ENCODE measurements around the gene LRRTM4.

Gene LRRTM4

DNA sequence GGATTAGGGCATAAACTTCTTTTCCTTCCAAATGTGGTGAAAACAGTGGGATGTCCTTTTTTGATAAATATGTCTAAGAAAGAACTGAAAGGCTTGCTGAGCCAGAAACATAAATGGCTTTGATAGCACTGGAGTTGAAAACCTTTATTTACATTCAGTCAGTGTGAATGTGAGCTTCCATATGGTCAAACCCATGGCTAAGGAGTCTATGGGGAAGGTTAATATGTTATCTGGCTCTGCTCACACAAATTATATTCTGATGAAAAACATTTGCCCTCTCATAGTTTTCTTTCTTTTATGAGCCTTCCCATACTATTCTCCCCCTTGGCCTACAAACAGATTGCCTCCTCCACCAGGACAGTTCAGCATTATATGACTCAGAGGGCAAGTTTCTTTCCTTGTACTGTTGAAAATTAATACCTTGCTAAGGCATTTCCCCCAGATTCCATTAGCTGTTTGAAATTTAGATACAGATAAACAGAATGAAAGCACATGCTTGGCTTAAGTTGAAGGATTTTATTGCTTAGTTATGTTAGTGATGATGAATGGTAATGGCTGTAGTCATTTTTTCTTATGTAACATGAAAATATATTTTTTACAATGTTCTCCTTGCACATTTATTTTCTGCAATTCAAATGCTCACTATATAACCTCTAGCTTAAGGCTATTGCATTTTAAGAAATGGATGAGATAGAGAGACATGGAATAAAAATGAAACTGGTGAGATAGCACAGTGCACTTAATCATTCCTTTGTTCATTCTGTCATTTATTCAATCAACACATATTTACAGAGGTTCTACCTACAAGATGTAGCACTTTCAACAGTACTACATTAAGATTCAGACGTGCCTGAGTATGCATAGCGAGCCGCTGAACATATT lies 544.1 kb downstream of the LRRTM4 start:
- DNase-seq, result no peak

DNA sequence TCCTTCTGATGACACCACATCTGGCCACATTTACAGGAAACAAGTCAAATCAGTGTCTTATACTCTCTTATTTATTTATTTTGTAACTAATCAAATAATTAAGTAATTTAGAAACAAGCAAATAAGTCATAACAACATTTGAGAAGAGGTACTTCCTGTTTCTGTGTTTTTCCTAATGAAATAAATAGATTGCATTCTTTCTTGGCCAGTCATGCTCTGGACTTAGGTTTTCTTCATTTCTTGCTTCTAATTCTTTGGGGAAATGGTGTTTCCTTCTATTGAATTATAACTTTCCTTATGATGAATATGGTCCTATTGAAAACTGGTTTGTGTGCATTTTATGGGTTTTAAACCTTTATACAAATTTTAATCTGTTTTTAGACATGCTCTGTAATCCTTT lies 546.4 kb downstream of the LRRTM4 start:
- DNase-seq, result no peak

DNA sequence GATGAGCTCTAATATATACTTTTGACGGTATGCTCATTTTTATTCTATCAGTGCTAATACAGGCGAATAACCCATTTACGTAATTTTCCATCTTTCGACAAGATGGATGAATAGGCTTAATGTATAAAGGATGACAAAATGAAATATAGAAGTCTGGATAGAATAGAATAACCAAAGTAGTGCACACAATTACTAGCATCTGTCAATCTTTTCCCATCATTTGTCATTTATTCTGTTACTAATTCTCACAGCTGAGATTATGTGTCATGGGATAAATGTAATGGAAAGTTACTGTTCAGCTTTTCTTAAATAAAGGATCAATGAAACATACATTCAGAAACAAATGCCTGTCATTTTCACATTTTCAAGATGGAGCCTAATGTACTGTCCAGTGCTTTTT lies 548.6 kb downstream of the LRRTM4 start:
- DNase-seq, result no peak

DNA sequence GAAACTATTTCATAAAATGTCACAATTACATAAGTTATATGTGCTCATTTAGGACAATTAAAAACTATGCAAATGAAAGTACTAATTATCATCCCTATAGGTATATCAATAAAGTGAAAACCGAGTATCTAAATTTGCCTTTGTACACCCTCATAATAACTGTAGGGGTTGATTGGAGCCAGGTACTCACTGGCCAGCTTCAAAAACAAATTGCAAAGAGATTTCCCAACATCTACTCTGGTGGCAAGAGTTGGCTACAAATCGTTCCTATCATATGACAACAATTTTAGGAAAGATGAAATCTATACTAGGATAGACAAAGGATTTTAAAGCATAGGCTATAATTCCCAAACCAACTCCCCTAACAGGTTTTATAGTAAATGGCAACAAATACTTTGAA lies 556.4 kb downstream of the LRRTM4 start:
- no peak for DNase-seq

DNA sequence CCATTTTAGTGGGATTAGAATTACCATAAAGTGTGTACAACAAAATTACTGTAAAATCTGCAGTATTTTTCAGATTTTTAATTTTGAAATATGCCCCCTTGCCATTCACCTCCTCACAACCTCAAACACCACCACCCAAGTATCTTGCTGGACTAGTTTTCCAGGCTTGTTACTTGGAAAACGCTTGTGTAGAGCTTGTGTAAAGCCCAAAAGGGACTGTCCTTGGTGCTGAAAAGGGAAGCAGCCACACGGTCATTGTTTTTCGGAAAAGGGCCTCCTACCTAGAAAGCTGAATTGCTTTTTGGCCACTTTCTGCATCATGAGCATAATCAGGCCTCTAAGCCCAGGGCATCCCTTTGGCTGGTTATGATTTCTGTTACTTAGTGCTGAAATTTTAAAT lies 563.4 kb downstream of the LRRTM4 start:
- DNase-seq, result peak; percentile 30

DNA sequence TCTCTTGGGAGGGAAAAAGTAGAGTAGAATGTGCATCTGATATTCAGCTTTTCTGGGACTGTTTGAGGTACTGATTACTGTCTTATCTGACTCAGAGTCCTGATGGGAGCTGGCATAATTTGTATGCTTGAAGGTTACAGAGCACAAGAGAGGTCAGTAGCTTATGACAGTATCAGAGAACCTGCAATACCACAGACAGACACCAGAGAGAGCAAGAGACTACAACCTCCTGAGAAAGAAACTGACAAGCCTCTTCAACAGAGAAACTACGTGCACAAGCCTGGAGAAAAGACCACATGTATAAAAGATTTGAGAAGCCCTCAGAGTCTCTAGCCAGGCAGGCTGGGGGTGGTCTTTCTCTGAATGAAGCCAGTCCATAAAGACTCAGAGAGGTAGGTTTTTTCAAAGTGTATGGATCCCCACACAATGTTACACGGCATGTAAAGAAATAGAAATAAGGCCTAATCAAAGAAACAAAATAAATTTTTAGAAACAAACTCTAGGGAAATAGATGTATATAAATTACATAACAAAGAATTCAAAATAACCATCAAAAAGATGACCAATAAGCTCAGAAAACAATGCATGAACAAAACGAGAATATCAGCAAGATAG lies 568.3 kb downstream of the LRRTM4 start:
- DNase-seq, result peak; percentile 73

DNA sequence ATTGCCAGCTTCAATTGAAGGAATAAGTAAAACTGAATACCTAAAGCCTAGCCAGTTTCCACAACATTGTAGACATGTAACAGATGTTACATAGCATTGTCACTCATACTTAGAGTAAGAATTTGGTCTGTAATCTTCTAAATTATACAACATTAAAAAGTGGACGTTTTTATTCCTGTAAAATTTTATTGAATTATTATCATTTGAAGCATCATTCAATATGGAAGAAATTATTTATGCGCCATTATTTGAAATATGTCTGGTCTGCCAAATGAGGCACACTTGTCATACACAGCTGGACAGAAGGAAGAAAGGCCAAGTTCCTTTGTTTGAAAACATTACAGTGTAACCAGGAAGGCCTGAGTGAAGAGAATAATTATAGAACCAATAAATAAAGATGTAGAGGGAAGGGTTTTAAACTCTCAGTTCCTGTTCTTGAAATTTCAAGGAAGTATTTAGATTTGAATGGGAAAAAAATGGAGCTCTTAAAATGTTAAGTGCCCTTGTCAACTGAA lies 575.5 kb downstream of the LRRTM4 start:
- DNase-seq, result no peak

DNA sequence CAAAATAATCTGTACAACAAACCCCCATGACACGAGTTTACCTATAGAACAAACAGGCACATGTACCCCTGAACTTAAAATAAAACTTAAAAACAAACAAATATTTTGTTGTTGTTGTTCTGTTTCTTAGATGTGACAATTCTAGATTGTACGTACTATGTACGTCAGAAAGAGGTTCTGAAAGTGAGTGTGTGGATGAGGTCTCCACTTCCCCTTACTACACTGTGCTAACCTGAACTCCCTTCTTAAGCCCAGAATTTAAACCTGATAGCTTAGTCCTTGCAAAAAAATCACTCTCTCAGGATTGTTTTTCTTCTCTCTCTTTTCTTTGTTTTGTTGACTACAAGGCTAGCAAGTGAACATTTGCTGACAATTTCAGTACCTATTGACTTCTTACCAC lies 581.6 kb downstream of the LRRTM4 start:
- DNase-seq, result no peak

DNA sequence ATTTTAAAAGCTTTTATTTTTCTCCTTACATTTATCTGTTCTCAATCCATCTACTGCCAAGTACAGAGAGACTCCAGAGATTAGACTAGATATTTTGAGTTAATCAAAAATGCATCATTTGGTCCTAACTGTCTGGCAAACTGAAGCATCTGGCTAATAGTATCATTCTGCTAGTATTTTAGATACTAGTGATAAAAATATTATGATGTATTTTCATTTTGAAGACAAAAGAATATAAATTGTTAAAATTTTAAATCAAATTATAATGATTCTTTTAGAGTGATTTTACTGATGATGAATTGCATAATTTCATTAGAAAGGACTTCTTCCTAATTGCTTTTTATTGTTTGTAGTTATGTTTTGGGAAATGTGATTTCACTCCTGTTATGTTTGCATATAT lies 584.0 kb downstream of the LRRTM4 start:
- no peak for DNase-seq

DNA sequence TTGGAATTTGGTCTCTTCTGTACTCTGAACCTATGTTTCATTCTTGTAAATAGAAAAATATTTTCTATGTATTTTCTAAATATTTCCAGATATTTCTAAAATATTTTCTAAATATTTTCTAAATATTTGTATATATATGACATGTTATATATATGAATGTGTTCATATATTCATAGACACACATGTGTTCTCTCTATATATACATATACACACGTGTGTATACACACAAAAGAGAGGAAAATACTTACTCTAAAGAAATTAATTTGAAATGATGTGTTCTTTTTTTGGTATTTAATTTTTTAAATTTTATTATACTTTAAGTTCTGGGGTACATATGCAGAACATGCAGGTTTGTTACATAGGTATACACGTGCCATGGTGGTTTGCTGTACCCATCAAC lies 589.6 kb downstream of the LRRTM4 start:
- no peak for DNase-seq

DNA sequence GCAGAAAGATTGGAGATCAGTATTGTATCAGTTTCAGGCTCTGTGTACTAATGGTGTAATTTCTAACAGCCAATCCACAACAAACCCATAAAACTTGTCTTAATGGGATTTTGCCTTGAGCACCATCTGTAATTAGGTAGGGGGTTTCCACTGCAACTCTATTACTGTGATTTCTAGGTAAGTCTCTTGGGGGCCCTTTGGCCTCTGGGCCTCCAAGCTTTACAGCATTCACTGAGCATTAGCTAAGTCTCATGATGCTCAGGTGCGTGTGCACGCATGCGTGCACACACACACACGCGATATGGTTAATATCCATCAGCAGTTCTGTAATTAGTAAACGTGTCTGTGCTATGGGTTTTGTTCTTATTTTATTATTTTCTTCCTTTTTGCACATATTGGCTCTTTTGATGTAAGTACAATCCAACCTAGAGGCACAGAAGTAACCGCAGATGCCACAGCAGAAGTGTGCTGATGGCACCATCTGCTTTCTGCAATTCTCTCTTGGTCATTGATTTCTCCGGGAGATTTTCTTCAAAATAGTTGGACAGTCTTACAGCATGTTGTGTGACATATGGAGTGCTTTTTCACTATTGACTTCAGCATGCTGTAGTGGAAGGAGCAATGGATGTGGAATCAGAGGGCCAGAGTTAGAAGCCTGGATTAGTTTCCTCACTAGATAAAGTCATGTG lies 592.0 kb downstream of the LRRTM4 start:
- no peak for DNase-seq

DNA sequence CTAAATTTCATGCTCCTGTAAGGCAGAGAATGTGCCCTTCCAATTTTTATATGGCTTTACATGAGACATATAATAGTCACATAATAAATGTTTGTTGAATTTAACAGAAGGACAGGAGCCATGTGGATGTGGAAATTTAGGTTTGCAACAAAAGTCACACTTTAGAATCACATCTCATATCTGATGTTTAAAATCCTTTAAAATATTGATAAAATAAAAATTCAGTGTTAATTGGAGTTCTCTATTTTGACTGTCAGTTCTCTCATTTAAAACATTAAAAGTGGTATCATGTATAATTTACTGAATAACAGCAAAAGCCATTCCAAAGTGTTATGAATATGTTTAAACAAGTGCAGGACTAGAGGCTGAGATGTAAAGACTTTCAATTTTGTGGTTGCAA lies 594.1 kb downstream of the LRRTM4 start:
- no peak for DNase-seq

DNA sequence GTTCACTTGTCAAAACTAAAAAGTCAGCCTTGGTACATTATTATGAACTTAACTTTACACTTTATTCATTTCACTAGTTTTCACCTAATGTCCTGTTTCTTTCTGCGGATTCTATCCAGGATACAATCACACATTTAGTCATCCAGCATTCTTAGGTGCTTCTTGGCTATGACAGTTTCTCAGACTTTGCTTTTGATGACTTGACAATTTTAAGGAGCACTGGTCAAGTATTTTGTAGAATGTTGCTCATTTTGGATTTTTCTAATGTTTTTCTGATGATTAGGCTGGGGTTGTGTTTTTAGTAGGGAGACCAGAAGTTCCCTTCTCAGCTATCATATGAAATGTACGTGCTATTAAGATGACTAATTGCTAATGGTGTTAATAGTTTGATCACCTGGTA lies 601.2 kb downstream of the LRRTM4 start:
- no peak for DNase-seq

DNA sequence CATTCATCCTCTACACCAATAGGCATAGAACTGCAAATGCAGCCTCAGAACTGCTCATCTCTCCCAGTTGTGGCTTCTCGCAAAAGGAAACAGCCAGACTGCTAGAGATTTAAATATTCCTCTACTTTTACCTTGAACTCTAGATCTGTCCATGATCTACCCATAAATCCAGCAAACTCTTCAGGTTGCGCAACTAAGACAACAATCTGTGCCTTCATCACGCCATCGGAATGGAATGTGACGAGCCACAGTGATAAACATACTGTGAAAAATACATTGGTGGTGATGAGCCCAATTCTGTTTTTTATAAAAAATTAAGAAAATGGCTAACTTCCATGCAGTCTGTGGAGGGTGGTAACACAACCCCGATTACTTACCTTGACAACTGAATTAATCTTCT lies 626.7 kb downstream of the LRRTM4 start:
- no peak for DNase-seq

DNA sequence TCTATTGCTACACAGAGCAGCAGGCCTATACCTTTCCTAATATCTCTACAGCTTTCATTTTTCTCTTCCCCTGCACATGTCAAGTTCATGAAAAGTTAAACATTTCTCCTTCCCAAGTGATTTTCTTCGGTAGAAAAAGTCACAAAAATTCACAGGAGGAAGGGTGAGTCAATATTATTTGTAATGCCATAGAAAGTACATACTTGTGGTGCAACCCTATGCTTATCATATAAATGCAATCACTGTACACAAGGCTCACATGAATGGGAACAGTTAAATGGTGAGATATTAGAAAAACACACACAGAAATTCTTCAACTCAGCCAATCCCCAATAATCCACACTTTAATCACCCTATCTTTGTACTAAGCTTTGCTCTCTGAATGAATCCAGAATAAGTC lies 651.6 kb downstream of the LRRTM4 start:
- DNase-seq, result no peak

DNA sequence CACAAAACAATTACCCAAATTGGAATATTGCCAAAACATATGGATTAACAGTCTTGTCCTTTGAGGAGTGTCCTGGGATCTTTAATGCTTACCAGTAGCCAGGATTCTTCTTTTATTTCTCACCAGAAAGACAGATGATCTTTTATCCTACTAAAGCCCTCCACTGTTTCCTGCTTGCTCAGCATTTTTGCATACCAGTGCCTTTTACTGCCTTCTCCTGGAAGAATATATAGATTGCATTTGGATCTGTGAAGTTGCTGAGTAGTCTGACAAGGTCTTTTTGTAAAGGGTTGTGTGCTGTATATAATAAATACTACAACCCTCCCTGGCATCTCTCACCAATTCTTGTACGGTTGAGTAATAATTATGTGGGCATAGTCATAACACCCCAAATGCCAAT lies 652.2 kb downstream of the LRRTM4 start:
- no peak for DNase-seq

DNA sequence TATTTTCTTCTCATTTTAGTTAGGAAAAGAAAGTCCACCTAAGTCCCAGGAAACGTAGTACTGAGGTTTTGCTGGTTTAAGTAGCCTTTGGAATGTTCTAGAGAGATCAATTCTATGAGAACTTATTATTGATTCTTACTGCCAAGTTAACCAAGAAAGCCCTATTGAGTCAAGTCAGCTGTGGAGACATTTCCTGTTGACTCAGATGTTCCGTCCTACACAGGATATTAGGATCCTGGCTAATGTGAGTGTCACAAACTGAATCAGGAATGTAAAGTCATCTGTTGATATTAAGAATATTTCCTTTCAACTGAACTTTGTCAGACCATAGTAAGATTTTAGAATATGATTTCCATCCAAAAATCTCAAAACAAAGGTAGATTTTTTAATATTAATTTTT lies 654.3 kb downstream of the LRRTM4 start:
- no peak for DNase-seq

DNA sequence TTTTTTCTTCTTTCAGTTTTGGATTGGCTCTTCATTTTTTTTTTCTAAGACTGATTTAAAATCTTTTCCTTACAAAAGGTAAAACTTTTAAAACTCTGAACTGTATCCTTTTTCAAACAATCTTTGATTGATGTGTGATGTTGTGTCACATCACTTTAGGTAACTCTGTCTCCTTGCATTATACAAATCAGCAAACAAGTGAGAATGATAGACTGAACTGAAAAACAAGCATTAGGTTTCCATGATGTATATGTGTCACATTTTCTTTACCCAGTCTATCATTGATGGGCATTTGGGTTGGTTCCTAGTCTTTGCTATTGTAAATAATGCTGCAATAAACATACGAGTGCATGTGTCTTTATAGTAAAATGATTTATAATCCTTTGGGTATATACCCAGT lies 655.7 kb downstream of the LRRTM4 start:
- DNase-seq, result no peak

DNA sequence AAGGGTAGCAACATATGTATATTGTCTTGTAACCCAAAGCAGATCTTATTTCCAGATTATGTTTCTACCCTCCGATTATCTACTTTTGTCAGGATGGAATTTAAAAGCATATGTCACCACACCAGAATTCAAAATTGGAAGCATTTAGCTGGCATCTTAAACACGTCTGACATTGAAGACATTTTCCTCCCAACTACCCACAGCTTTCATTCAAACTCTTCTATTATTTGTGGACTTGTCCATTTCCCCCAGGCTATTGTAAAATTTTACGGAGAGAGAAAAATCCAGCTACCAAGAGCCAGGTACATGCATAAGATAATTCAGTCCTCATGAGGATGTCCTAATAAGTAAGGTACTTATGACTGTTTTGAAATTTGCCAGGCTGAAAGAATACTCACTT lies 659.3 kb downstream of the LRRTM4 start:
- no peak for DNase-seq

DNA sequence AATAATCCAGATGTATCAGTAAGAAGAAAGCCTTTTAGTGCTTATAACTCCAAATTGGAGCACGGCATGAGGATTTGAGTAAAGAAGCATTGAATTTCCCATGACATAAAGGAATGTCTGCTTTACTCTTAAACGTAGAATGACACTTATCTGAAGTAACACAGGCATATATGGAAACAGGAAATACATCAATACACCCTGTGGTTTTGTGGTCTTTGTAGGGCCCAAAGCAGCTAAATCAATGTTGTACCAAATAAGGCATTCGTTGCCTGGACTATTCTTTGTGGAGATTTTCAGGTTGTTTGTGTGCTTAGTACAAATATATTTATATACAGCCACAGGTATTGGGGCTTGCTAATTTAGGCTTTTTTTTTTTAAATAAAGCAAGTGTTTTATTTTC lies 660.5 kb downstream of the LRRTM4 start:
- DNase-seq, result peak; percentile 44

DNA sequence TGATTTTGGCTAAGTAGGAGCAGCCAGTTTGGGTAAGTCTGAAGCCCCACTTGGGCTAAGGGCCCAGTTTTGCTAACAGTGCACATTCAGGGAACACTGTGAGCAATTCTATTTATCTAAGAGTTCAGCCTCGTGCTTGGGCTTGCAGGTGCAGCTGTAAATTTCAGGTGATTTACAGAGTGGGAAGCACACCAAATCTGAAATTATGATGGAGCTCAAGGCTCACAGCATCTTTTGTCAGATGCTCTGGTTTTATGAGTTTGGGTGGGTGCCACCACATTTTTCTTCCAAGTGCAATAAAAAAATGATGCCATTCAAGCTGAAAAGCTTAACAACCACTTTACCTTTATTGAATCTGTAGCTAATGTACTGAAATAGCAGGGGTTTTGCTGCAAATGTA lies 671.2 kb downstream of the LRRTM4 start:
- no peak for DNase-seq

DNA sequence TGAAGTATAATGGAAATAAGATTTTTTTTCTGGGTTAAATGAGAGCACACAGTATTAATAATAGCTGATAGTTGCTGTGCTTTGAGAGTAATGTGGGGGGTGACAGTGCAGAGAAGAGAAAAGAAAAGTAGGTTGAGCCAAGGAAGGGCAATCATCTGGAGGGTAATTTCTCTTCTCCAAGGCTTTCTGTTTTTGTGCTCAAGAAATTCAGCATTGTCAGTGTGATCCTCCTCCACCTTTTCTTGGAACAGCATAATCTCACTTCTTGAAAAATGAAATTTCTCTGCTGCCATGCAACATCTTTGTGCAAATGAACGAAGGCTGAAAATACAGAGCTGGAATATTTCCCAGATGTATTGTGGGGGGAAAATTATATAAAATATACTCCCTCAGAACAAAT lies 673.1 kb downstream of the LRRTM4 start:
- DNase-seq, result no peak

DNA sequence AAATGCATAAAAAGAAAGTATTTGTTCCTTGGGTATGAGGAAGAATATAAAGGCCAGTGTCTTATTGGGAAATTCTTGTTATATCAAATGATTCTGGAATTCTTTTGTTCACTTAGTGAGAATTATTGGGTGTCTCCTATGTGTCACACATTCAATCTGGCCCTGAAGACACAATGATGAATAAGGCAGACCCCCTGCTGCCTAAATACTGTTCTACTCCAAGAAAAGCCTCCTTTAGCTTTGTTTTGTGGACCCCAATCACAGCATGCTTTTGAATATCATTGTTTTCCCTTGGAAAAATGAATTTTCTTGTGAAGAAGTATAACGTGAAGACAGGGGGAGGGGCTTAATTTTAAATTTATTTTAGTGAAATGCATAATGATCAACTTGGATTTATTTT lies 682.4 kb downstream of the LRRTM4 start:
- no peak for DNase-seq

Measured in OCI-M1 (cell line).